GM19035 (cell line): Measurements from ENCODE around the gene POMT2.

Experiments used
- ATAC-seq: cut with Tn5 transposase; IDR thresholded peaks from one replicate; pipeline ENCODE4 v1.9.1; 2021; ENCODE audit not compliant: unreplicated experiment

Gene POMT2

DNA sequence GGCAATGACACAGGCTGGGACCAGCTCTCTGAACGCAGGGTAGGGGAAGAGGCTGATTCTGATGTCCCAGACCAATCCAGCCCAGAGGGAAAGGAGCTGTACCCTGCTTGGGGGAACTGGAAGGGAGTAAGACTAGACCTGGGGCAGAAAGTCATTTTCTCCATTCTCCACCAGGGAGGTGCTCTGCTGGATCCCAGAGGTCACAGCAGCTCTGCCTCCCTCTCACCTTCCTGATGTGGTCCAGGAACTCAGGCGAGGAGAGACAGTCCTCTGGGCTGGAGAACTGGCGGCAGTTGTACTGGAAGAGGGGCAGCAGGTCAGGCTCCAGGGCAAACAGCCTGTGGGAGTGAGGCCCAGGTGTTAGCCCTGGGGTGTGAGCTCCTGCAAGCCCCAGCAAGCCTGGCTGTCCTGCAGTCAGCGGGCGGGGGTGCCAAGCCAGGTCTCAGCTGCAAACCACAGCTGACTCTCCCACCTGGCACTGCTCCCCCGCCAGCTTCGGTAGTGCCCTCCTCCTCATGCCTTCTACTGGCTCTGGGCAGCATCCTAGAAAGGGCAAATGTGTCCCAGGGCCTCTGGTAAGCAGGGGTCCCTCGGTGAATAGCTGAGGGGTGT lies 51.6 kb downstream of the POMT2 start:
- ATAC-seq, result no peak

DNA sequence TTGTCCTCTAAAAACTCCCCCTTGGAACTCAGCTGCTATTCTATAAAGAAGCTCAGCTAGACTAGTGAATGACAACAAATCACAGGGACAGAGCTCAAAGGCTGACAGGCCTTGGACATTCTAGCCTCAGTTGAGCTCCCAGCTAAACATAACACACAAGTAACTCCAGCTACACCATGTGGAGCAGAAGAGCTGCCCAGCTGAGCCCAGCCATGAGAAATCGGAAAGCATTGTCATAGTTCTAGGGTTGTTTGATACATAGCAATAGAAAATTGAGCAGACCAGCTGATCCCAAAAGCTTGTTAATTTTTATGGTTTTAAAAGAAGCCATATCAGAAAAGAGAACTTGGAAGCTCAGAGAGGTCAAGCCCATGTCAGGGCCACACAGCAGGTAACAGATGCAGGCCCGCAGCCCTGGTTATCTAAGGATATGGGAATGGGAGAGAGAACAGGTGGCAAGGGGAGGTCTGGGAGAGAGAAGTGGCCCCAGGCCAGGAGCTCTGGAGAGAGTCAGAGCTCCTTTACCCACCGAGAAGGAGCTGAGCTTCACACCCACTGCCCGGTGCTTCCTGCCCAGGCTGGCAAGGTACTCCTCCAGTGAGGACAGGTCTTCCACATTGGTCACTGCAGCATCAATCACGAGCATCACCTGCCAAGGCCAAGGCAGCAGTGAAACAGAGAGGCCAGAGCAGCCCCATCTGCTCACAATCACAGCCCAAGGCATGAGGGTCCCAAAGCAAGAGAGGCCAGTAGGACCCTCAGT lies 52.6 kb downstream of the POMT2 start:
- no peak for ATAC-seq

DNA sequence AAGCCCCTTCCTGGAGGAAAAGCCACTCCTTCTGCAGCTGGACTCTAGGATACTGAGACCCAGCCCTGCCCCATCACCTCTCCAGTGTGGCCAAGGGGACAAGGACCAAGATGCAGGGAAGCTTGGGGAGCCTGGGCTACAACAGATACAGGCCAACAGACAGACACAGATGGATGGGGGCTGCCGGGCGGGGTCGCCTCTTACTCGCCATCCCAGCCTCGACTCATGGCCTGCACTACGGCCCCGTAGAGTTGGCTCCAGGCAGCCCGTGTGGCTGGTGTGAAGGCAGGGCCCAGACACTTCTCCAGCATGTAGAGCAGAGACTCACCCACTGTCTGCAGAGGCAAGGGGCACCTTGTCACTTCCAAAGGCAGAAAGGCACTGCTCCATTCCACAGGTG lies 54.3 kb downstream of the POMT2 start:
- ATAC-seq, result no peak

DNA sequence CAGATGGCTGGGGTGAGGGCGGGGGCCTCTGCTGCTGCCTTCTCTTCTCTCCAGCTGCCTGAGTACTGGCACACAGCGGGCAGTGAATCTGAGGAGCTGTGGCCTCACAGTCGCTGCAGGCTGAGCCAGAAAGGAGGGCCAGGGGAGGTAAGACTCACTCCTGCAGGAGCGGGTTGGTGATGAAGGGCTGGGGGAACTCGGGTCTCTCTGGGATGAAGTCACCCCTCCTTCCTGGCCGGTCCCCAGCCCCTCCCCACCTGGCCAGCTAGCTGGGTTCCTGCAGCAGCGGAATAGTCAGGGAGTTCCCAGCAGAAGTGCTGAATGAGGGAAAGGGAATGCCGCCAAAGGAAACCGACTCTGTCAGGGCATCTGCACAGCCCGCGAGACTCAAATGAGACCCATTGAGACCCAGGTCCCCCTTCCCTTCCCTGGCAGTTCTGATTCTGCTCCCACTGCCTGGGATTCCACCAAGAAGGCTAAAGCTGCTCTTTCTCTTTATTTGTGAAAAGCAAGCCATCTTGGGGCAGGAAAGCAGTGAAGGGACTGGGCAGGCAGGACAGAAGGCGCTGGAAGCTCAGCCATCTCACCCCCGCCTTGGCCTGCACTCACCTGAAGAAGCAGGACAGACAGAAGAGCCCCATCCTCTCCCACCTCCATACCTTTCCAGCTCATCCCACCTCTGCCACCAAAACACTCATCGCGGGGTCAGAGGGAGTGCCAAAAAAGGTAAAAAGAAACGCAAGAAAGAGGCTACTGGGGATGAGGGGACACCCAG lies 54.9 kb downstream of the POMT2 start:
- ATAC-seq, result no peak

DNA sequence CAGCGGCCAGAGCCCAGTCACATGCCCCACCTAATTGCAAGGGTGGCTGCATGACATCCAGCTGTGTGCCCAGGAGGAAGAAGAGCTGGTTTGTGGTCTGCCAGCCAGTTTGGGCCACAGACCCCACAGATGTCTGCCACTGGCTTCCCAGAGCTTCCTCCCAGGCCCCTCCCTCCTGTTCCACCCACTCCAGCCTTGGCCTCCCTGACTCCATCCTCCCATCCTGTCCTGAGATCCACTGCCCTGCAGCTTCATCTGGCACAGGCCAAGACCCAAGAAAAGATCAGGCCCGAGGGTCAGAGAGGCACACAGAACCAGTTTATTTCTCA lies 55.5 kb downstream of the POMT2 start:
- no peak for ATAC-seq

DNA sequence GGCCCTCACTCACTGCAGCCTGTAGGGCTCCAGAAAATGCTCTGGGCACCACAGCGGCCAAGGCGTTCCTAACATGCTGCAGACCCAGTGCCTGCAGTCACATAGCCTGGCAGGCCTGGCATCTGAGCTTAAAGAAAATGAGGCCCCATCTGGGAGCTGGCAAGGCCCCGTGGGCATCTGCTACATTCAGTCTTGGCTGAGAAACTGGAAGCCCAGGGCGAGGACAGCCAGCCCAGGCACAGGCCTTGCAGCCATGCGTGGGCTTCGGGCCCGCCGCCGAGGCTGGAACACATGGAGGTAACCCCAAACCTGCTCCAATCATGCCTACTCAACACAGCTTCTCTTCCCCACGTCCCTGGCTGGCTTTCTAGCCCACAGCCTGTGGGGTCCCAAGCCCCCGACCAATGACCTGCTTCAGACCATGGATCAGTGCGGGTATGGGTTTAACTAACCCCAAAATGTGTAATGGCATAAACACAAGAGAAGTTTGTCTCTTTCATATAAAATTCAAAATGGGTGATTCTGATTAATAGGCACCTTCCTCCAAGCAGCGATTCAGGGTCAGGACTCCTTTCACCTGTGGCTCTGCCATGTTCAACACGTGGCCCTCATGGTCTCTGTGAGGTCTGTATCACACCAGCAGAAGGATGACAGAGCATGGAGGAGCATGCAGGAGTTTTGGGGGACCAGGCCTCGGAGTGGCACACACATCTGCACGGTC lies 56.1 kb downstream of the POMT2 start:
- ATAC-seq, result no peak

DNA sequence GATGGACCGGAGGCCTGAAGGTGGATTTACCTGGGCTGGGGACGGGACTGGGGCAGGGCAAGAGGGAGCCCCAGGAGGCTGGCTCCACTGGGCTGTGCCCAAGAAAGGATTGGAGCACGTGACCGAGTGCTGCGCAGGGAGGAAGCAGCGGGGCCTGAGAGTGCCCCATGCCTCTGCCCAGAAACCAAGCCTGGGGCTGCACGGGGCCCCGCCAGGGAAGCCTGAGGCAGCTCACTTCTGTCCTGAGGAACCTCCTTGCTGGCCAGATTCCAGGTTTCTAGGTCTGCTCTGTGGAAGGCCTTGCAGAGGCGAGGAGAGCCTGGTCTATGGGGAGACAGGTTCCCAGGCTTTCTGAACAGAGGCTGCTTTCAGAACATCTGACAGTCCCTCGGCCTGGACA lies 60.1 kb downstream of the POMT2 start:
- no peak for ATAC-seq

DNA sequence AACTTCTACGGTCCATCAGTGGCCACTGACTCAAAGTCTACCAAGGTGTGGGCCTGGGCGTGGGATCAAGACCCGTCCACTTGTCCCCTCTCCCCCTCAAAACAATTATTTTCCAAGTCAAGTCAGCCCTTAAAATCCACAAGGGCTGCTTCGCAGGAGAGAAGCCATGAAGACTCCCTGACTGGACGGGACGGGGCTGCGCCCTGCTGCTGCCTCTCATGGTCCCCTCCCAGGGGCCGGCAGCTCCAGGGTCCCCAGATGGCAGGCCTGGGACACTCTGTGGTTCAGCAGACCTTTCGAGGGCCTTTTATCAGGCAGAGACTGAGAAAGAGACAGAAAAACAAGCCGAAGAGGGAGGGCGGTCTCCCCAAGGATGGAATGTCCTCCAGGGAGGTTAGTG lies 60.5 kb downstream of the POMT2 start:
- no peak for ATAC-seq

DNA sequence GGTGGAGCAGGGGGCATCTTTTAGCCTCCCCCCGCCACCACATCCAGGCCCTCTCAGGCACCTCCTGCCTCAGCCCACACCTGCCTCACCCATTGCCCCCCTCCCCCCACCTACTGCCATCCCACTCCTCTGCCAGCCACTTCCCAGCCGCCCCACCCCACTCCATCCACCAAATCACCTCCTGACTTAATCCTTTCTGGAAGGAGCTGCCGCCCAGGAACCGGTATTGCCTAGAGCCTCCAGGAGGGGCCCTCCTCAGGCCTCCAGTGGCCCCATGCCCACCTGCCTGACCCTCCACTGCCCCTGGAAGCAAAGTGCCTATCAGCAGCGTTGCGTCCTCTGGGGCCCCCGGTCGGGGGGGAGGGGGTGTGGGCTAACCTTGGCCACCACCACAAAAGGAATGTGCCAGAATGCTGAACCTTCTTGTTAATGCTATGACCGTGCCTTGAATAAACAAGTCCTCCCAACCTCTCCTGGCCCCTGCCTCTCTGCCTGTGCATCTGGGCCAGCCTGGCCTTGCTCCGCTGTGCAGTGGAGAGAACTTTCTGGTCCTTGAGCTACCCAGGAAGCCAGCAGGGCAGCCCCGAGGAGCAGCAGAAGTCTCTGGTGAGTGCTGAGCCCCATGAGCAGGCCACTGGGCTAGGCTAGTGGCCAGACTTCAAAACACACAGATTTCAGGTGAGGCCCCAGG lies 61.5 kb downstream of the POMT2 start:
- no peak for ATAC-seq

DNA sequence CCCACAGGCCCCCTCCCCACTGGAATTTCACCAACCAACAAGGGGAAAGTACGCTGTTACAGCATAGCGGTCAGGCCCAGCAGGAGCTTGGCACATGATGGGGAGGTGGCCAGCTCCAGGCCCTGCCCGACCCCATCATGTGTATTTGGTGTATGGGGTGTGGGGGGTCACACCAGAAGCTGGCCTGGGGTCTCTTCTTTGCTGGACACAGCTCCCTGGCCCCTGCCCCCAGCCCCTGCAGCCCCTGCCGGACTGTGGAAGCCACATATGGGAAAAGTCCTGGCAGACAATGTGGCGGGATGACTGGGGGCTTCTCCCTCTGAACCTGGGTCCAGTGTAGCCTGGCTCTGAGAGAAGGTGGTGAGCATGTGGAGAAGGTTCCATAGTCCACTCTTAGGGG lies 62.1 kb downstream of the POMT2 start:
- no peak for ATAC-seq

DNA sequence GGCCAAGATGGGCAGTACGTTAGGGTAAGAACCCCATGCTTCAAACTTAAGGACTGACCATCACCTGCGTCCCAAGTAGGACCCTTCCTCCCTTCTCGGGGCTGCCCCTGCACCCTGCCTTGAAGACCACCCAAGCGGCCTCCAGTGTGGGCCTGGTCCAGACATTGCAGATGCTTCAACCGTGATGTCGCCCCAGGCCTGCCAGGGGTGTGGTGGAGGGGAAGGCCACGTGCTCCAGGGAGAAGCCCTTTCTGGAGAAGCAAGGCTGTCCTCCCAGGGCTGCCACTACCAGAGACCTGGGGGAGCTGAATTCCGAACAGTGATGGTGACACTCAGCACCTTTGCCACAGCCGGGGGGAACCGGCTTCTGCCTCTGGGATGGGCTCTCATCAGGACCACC lies 63.0 kb downstream of the POMT2 start:
- no peak for ATAC-seq

DNA sequence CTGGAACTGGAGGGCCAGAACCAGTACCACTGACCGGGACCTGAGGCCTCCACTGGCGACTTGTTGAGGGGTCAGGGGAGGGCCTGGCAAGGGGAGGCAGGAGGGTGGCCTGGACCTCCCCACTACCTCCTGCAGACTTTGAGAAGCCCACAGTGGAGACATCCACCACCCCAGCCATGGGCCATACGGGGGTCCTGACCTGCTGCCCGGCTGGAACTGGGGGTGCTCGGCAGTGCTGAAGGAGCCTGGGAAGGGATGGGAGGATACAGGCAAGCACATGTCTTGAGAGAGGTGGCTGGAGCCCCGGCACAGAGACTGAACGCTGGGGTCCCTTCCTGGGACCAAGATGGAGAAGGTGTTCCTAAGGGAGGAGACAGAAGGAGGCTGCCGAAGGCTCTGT lies 64.0 kb downstream of the POMT2 start:
- ATAC-seq, result no peak

DNA sequence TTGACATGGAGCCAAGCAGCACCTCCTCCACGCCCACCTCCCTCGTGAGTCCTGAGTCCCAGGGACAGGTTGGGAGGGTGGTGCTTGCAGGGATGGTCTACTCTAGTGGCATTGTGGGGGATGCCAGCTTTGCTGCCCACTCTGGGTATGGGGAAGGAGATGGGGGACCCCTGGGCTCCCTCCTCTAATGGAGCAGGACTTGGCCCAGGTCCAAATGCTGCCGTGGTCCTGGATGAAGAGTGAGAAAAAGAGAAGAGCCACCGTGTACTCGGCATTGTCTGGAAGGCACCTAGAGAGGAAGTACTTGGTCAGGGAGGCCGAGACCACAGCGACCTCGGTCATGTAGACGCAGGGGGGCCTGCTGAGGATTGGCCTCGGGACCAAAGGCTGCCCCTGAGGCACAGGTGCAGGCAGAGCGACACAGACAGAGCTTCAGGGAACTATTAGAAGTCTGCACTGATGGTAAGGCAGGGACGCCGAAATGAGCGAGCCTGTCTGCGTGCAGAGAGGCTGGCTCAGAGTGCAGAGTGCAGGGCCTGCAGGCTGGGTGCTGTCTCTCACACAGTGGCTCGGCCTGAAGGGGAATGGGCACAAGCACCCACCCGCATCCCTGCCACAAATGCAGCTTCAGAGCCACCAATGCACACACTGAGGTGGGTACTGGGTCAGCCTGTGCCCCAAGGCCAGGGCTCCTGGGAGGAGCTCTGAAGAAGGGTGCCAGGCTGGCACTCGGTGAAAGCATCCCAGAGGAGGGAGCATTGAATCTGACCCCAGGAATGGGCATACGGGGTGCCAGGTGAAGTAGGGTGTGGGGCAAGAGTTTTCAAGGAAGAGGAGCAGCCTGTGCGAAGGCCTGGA lies 67.1 kb downstream of the POMT2 start:
- ATAC-seq, result no peak

DNA sequence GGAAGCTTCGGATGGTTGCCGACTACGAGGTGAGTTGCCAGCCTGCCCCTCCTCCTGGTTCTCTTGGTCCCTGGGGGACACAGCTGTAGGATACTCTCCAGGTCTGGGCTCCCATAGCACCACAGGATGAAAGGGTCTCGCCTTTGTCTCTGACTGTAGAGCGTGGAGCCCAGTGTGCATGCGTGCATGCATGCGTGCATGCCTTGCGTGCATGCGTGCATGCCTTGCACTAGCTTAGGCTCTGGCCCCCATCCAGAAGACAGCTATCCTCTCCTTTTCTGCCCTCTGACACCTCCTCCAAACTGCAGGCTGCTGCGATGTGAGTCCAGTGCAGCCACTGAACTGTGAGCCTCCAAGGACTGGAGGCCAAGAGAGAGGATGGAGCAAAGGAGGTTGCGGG lies 68.8 kb downstream of the POMT2 start:
- no peak for ATAC-seq

DNA sequence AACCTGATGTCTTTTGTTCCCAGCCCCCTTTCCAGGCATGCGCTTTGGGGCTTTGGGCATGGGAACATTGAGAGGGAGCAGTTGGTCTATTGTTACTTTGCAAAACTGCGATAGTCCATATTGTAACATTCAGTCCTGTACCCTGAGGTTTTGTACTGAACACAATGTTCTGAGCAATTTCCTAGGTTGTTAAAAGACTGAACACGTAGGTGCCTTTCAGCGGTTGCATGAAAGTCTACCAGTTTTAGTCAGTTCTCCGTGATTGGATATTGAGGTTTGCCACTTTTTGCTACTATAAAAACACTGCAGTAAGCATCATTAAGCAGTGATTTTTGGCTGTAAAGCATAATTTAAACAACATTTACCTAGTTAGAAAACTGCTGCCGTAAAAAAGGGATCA lies 69.8 kb downstream of the POMT2 start:
- no peak for ATAC-seq

DNA sequence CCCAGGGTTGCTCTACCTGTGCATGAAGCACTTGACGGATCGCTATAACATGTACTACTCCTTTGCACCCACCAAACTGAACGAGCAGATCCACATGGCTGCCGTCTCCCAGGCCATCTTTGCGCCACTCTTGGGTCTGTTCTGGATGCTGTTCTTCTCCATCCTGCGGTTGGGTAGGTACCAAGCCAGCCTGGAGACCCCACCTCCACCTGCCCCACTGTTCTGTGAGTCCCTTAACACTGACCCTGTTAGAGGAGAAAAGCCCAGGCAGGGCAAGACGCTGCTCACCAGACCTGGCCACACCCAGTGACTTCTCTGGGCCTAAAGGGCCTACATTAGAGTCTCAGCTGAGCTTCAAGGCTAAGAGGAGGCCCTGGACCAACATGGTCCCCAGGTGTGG lies 71.4 kb downstream of the POMT2 start:
- ATAC-seq, result no peak

DNA sequence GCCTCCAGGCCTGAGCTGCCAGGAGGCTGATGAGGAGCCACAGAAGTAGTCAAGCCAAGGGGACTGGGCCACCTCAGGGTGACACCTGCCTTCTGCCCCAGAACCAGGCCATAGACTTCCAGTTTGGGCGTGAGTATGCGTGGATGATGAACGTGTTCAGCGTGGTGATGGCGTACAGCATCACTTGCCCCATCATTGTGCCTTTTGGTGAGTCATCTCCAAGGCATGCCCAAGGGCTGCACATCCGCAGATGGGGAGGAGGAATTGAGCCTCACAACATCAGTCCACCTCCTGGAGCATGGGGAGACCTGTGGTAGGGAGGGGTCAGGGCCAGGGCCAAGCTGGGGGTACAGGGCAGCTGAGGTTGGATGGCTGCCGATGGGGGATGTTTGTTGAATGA lies 72.0 kb downstream of the POMT2 start:
- no peak for ATAC-seq

DNA sequence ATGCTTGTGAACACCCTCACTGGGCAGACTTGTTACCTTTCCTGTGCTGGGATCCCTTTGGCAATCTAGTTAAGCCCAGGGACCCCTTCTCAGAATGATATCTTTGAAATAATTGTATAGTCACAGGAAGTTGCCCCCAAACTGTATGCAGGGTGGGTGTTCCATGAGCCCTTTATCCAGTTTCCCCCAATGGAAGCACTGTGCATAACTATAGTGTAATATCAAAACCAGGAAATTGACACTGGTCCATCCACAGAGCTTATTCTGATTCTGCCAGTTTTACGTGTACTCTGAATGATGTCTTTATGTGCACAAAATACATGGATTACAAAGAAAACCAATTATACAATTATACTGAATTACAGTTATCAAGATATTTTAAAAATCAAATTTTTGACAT lies 73.9 kb downstream of the POMT2 start:
- ATAC-seq, result no peak

DNA sequence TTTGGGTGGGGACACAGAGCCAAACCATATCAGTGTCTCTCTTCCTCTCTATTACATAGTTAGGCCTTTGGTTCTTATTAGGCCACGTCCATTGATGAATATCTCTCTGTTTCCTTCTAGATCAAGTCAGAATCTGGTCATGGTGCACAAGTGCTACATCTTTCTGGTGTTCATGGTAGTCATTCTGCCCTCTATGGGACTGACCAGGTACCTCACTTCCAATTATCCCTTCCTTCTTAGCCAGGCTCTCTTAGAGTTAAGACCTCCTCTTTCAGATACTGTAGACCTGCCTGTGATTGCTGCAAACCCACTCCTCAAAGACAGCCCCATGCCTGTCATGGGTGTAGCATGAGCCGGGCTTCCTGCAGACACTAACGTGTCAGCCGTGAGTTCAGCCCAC lies 74.9 kb downstream of the POMT2 start:
- no peak for ATAC-seq

DNA sequence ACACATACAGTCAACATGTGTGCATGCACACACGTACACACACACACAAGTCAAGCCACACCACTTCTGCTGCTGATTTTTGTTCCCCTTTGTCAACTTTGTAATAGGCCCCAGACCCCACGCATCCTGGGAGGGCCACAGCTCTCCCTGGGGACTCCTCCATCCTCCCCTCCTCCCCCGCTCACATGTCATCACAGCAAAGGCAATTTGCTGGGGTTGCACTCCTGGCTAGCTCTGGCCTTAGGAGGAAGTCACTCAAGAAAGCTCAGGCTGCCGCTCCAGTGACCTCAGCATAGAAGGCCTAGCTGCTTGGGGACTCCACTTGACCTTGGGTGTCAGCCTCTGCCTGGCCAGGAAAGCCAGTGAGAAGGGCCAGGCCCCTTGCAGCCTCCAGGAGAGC lies 76.8 kb downstream of the POMT2 start:
- ATAC-seq, result no peak
